Adipose tissue (tissue), 3 donors: ENCODE results near the gene JSRP1. TPM values are rescaled to one million over a fixed set of nuclear protein-coding genes. Genes with fewer than 3 reads are reported as not detected.

Experiments used
- H3K27ac ChIP-seq: one replicate; pipeline ENCODE4 v1.5.1; 2013; ENCODE audit warnings: low read depth, low read length
- WGBS, 3 donors: extraction: QIAGEN DNeasy Blood & Tissue Kit; methylation state at CpG; one replicate each; pipeline ENCODE4 v1.1.7; 2013; 5-methylcytosine and 5-hydroxymethylcytosine counted together
- polyA plus RNA-seq, 3 donors: library from polyadenylated mRNA; stranded (reverse); fragments of 200-250 nt; gene quantifications; one replicate each; pipeline ENCODE4 v1.2.3, GENCODE V29; 2013
- donor health status: healthy with polysubstance abuse.
- donor health status: Bipolar disorder and iron deficiency.
- donor health status: healthy.

The JSRP1 gene, protein sequence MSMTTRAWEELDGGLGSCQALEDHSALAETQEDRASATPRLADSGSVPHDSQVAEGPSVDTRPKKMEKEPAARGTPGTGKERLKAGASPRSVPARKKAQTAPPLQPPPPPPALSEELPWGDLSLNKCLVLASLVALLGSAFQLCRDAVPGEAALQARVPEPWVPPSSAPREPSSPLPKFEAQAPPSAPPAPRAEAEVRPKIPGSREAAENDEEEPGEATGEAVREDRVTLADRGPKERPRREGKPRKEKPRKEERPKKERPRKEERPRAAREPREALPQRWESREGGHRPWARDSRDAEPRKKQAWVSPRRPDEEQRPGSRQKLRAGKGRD
- under 1 TPM; 0.56 to 0.74 (median 0.56) TPM for polyA plus RNA-seq

DNA sequence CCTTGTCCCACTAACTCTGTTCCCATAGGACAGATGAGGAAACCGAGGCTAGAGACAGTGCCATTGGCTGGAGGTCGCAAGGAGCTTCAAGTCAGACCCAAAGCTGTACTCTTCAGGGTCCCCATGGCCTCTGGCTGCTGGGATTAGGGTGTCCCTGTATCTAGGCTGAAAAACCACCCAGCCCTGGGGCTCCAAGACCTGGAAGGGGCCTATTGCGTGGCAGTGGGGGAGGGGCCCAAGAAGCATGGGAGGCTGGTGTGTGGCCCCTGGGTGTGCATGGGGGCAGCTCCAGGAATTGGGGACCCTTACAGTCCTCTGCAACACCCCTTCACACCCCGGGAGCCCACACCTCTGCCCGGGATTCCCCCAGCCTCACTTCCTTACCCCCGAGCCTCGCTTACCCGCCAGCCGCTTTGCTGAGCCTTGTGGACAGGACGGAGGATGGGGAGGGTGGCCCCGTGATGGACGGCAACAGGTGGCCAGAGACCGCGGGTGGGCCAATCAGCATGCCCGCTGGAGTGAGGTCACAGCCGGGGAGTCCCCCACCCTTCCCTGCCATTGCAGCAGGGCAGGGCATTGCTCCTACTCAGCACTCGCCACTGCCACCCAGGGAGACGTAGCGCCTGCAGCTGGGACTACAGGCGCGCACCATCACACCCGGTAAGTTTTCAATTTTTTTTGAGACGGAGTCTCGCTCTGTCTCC is at the start of gene JSRP1:
Gene JSRP1 (minus strand): TSS at position 436 of the 704 bp plus-strand sequence. CDS start 1,103 bp downstream, outside the sequence.
- no peak within 1 kb of the TSS for H3K27ac ChIP-seq
- 67 to 75% (median 72%) methylated on average over 22 to 24 of the region's 24 CpGs for WGBS, 3 donors

DNA sequence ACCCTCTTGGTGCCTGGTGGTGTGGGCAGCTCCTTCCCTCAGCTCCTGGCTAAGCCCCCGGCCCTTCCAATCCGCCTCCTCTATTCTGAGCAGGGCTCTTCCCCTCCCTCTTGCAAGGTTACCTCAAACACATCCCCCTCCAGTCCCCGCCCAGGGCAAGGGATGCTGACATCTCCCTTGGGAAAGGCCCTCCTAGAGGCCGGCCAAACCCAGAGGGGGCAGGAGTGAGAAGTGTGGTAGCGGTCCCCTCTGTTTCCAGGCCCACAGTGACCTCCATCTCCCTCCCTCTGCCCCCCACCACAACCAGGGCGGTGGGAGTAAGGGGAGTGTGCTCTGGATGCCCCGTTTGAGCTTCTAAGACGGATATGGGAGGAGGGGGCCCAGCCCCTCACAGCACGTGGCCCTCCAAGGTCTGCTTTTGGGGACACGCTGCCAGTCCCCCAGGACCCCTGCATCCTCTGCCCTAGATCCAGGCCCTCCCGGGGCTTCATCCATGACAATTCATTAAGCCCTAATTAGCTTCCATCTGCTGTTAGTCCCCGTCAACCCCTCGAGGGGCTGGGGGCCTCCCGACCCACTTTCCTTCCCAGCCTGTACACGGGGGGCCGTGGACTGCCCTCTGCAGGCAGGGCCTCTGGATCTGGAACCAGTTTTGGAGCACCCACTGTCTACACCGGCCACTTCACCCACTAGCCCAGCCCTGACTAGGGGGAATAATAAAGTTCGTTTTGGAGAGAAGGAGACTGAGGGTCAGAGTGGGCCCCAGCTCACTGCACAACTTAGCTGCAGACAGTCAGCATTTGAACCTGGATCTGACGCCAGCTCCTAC is 49.4 kb upstream of the JSRP1 start:
- no peak overlapping the region for H3K27ac ChIP-seq
- 70 to 85% (median 75%) methylated on average over 19 of the region's 19 CpGs for WGBS, 3 donors

DNA sequence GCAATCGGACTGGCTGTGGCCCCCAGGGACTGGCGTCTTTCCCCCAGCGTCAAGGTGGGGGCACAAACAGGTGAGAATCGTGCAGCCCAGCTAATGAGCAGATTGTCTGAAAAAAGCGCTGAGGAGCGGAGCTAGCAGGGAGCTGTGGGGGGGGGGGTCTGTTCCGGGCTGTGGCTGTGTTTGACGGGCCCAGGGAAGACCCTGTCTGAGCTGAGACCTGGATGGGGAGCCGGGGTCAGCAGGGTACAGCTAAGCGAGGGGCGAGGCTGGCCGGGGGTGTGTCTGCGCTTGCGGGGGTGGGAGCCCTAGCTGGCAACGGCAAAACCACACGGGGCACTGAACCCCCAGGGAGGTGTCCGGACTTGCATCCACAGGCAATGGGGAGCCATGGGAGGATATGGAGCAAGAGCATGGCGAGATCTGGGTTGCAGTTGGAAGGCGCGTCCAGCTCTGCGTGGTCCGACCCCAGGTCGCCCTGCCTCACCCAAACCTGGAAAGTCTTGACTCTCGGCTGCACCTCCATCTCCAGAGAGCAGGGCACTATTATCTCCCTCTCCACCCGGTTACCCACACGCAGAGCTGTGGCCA is 47.1 kb upstream of the JSRP1 start:
- no peak overlapping the region for H3K27ac ChIP-seq
- 59 to 77% (median 64%) methylated on average over 26 of the region's 26 CpGs for WGBS, 3 donors

DNA sequence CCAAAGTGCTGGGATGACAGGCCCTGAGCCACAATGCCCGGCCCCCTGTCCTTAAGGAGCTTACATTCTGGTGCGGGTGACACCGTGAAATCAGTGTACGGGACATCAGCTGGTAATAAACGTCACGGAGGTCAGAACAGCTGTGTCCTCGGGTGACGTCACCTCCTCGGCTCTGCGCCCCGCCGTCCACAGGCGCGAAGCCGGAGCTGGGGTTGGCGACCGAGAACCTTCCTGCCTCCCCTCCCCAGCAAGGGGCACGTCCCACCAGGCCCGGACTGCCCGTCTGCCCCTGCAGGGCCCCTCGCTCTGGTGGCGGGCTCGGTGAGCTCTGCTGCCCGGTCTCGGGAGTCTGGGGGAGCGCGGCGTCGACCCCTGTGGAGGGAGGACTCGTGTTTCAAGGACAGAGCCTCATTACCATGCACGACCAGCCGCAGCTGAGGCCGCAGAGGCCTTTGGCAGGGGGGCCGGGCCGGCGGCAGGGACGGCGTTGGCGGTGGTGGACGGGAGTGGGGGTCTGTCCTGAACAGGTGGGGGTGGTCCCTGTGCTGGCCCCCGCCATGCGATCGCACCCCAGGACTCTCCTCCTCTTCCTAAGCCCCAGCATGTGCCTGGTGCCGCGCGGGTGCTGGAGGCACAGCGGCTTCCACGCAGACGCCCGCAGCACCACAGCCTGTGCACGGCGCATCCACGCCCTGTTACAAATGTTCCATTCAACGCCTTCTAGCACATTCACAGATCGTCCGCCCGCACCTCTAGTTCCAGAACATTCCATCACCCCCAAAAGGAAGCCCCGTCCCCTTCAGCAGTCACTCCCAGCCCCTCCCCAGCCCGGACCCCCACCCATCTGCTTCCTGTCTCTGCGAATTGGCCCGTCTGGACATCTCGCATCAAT is 46.3 kb upstream of the JSRP1 start:
- H3K27ac ChIP-seq = no peak overlapping the region
- 9 to 21% (median 9%) methylated on average over 59 to 62 of the region's 62 CpGs for WGBS, 3 donors

DNA sequence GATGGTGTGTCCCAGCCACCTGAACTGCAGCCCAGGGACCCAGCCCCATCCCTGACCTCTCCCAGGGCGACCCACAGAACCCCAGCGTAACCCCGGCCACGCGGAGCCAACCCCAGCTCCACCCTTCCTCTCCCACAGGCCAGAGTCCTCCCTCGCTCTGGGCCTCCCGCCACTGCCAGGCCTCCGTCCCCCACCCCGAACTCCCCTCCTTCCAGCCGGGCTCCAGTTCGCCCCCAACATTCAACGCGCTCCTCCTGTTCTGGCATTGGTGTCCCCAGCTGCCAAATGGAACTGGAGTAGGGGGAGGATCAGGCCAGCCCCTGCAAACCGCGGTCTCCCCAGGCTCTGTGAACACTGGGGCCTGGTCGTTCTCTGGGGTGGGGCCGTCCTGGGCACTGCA is 44.3 kb upstream of the JSRP1 start:
- whole genome bisulfite sequencing, 3 donors = 47 to 79% (median 57%) methylated on average over 17 of the region's 17 CpGs
- no peak overlapping the region for H3K27ac ChIP-seq

DNA sequence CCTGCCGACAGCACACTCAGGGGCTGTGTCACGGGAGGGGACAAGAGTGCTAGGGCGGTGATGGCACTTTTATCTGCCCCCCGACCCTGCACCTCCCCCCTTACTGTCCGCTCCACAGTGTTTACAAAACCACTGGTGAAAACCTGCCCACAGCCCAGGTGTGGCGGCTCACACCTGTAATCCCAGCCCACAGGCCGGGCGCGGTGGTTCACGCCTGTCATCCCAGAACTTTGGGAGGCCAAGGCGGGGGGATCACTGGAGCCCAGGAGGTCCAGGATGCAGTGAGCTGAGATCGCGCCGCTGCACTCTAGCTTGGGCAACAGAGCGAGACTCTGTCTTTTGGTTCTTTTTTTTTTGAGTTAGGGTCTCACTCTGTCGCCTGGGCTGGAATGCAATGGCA is 39.9 kb upstream of the JSRP1 start:
- 74 to 93% (median 91%) methylated on average over 16 of the region's 16 CpGs for WGBS, 3 donors
- H3K27ac ChIP-seq = no peak overlapping the region

DNA sequence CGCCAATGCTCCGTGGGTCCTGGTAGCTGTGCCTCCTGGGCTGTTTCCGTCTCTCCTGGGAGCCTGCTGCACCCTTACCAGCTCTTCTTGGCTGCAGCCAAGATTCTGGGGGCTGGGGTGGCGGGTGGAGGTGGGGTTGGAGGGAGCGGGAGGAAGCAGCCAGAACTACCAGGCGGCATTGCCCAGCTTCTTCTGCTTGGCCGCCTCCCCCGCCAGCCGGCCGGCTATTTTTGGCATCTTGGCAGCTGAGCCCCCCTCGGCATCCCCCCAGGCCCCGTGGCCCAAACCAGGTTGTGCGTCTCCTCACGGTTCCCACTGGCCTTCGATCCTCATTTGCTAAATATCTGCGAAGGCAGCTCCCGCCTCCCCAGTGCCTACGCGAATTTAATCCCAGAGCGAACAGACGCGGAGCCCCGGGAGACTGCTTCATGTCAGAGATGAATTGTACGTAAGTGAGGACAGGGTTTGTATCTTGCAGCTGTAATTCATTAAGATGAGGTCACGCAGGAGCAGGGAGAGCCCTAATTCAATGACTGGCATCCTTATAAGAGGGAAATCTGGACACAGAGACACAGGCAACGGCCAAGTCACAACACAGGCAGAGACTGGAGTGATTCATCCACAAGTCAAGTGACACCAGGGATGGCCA is 38.6 kb upstream of the JSRP1 start:
- WGBS, 3 donors = 15 to 25% (median 19%) methylated on average over 25 to 26 of the region's 26 CpGs
- H3K27ac ChIP-seq = no peak overlapping the region

DNA sequence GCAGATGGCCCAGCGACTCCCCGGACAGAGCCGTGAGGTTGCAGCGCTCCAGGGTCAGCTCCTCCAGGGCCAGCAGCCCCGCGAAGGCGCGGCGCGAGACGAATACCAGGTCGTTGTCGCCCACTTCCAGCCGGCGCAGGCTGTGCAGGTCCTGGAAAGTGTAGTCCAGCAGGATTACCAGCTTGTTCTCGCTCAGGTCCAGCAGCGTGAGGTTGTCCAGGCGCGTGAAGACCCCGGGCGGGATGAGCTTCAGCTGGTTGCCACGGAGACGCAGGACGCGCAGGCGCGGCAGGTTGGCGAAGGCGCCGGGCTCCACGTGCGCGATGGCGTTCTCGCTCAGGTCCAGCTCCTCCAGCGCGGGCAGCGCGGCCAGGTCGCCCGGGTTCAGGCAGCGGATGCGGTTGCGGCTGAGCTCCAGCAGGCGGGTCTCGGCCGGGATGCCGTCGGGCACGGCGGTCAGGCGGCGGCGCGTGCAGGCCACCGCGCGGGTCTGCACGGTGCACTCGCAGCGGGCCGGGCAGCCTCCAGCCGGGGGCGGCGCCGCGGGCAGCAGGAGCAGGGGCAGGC is 35.1 kb upstream of the JSRP1 start:
- WGBS, 3 donors = 5 to 25% (median 15%) methylated on average over 54 to 67 of the region's 67 CpGs

DNA sequence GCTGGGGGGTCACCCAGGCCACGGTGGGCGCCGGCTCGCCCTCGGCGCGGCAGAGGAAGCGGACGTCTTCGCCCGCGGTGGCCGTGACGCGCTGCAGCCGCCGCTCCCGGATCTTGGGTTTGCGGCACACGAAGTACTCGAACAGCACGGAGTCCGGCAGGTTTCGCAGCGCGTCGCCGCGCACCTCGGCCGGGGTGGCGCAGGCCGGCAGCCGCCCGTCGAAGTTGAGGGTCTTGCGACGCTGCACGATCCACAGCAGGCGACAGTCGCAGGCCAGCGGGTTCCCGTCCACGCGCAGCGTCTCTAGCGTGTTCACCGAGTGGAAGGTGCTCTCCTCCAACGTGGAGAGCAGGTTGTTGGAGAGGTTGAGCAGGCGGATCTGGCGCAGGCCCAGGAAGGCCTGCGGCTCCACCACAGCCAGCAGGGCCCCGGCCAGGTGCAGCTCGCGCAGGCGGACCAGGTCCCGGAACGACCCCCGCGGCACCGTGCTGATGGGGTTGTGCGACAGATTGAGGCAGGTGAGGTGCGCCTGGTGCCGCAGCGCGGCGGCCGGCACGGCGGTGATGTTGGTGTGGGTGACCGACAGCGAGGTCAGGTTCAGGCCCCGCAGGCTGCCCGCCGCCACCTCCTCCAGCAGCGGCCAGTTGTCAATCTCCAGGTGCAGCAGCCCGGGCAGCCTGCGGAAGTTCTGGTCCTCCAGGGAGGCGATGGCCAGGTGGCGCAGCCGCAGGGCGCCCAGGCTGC is 34.4 kb upstream of the JSRP1 start:
- WGBS, 3 donors = 1 to 3% (median 1%) methylated on average over 68 to 82 of the region's 82 CpGs
- H3K27ac ChIP-seq = no peak overlapping the region

More for the DNA sequence above, 35.1 kb upstream of the JSRP1 start:
- no peak overlapping the region for H3K27ac ChIP-seq

DNA sequence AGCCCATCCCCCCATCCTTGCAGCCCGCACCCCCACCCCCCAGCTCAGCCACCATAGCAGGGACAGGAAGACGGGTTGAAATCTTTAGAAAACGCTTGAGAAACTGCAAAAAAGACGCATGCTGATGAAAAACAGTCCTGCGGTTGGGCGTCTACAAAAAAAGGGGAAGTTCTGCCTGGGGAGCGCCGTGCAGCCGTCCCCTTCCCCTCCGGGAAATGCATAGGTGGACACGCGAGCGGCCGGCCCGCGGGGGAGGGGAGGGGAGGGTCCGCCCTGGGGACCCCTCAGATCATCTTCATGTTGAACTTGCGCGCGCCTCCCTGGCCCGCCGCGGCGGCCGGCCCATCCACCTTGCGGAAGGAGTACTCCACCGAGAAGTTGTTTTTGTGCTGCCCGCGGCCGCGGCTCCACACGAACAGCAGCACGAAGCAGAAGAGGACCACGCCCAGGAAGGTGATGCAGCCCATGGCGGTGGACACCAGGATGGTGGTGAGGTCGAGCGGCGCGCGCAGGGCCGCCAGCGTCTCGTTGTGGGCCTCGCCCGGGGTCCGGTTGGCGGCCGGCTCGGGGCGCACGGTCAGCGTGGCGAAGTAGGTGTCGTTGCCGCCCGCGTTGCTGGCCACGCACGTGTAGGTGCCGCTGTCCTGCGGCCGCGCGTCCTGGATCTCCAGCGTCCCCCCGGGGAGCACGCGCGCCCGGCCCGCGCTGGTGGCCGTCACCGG is 33.7 kb upstream of the JSRP1 start:
- H3K27ac ChIP-seq = no peak overlapping the region
- WGBS, 3 donors = 1% methylated on average over 63 to 72 of the region's 74 CpGs

DNA sequence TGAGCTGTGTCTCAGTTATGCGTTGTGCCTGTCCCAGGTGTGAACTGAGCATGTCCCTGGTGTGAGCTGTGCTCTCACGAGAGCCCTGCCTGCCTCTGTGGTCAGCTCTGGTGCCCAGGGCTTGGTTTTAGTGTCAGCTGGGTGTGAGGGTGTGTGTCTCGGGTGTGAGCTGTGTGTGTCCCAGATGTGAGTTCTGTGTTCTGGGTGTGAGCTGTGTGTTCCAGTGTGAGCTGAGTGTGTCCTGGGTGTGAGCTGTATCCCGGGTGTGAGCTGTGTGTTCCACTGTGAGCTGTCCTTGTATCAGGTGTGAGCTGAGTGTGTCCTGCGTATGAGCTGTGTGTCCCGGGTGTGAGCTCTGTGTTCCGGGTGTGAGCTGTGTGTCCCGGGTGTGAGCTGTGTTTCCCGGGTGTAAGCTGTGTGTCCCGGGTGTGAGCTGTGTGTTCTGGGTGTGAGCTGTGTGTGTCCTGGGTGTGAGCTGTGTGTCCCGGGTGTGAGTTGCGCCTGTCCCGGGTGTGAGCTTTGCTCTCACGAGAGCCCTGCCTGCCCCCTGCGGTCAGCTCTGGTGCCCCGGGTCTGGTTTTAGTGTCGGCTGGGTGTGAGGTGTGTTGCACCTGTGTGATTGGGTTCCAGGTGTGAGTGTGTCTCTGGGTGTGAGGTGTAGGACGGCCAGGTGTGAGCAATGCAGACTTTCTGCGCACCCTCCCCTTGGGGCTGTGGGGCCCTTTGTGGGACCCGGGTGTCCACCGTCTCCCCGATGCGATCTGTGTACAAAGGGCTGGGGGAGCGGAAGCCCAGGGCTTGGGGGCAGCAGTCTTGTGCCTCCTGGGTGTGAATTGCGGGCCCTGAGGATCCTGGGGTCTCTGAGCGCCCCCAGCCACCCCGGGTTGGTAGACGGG is 32.8 kb upstream of the JSRP1 start:
- H3K27ac ChIP-seq = peak overlapping the region; percentile 26
- 42 to 54% (median 45%) methylated on average over 25 to 28 of the region's 28 CpGs for WGBS, 3 donors

DNA sequence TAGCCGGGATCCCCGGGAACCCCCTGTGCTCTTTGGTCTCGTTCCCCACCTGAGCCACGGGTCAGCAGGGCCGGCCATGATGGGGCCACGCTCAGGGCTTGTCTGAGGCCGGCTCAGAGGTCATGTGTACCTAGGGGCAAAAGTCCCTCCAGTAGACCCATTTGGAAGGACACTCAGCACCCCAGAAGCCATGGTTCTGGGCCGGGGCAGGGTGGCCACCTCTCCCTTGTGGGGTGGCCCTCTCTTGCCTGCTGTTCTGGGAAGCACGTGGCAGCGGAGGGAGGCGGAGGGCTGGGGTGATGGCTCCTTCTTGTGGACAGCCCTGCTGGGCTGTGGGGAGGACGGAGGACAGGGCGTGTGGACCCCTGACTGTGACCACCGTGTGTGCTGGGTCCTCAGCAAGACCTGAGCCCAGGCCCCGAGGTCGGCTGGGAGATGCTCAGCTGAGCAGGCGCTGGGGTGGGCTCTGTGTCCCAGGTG is 32.2 kb upstream of the JSRP1 start:
- 76 to 83% (median 82%) methylated on average over 16 to 17 of the region's 17 CpGs for WGBS, 3 donors
- H3K27ac ChIP-seq = no peak overlapping the region

DNA sequence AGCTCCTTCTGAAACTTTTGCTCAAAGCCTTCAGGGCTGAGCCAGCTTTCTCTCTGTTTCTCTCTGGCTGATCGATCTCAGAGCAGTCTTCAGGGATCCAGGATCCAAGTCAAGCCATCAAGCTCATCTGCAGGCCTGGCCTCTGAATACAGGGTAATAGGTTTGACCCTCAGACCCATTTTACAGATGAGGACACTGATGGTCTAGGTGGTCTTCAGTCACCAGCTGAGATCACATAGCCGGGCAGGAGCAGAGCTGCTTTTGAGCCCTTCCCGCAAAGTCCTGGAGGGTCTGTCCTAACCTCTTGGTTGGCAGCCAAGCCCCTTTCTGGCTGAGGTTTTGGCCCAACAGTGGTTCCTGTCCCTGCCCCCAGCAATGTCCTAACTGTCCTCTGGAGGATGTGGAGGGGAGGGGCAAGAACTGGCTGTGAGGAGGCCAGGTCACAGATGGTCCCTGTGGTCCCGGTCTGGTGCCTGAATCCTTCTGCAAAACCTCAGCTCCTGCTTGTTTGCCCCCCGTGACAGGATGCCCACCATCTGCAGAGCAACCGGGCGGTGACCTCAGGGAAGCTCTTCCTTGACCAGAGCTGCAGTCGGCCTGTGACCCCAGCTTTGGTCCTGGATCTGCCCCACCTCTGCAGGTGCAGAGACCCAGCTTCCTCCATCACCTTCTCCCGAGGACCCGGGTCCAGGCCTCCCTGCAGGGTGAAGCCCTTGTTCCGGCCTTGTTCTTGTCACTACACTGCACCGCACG is 31.5 kb upstream of the JSRP1 start:
- 53 to 83% (median 56%) methylated on average over 13 of the region's 13 CpGs for WGBS, 3 donors
- no peak overlapping the region for H3K27ac ChIP-seq
